IPS-11a (cell line): ENCODE data around the gene SDHC.
"Not testable (repeated sequence)": the region's sequence is repeated elsewhere in the genome, so short reads cannot be mapped to it uniquely, and the experiment has no call there.

Source experiments
- H3K4me3 ChIP-seq: one replicate; pipeline ENCODE4 v1.5.1; 2013; ENCODE audit warnings: low read depth, low read length, control low read depth

SDHC gene

GRCh38 chr1:161381707-161382106 is 67.5 kb downstream of the SDHC start:
- H3K4me3 ChIP-seq, result no peak overlapping the region

DNA sequence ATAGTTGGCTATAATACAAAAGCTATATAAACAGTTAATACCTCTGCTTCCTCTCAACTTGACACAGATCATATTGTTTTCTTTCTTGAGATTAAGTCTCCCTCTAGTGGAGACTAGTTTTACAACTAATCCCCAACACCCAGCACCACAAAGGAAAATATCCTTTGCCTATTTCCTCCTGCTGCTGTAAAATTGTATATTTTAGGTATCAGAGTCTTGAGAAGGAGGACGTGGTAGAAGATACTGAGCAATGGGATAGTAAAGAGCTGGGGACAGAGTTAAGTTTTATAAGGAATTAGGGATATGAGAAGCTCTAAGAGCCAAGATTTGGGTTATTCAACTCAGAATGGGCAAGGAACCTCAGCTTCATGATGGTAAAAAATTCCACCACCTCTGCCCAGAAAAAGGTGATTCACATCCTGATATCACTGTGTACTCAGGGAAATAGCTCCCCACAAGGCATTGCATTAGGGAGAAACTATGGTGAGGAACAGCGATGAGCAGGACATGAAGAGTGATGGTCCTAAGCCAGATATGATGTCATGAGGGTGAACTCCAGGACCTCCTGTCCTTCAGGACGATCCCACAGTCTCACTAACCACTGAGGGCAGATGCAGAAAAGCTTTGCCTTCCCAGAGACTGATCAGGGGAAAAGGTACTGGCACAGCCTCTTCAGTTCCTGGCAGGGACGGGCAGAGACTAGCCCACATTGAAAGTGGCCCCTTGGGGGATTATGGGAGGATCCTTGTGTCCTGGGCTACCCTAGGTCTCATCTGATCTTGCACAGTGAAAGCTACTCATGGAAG is 68.2 kb downstream of the SDHC start:
- H3K4me3 ChIP-seq, result no peak overlapping the region

DNA sequence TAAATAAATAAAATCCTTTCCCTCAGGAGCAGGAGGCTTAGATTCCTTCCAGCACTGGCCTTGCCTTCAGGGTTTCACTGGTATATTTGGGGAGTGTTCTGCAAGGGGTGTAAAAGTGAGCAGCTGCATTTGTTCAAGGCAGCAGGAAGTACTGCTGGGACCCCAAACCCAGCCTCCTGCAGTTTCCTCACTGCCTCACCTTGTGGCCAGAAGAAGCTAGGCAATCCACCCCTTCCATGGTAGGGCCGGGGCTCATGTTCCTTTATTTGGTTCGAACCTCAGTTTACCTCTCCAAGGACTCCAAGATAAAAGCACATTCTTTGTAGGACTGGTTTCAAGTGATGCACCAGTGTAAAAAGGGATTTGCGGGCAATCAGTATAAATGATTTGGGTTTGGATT is 74.5 kb downstream of the SDHC start:
- H3K4me3 ChIP-seq, result no peak overlapping the region

- peak overlapping the region; percentile 96 for H3K4me3 ChIP-seq
Observed at GRCh38 chr1:161389158-161389557, 75.0 kb downstream of the SDHC start.

DNA sequence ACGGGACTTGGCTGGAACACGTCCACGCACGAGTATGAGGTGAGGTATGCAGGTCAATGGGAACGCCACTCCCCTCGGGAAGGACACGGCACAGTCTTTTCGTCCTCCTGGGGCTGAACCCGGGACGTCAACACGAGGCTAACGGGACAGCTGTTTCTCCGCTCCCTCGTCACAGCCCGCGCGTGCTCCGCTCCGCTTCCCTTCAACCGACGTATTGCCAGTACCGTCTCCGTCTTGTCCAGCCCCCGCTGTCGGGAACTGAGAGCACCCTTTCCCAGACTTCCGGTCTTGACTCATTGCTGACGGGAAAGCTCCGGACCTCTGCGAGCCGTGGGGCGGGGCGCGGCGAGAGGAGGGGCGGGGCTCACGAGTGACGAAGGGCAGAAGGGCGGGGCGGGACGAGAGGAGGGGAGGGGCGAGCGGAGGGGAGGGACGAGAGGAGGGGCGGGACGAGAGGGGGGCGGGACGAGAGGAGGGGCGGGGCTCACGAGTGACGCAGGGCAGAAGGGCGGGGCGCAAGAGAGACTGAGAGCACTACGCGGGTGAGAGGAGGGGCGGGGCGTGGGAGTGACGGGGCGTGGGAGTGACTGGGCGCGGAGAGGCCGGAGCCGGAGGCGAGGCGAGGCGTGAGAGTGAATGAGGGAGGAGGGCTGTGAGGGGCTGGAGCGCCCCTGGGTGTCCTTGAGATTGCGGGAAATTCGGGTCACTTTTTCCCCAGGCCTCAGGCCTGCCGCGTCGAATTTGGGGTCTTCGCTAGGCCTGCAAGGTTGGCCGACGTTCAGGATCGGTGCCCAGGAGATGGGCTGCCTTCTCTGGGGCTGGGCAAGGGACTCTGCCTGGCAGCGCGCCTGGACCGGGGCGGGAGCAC is 75.7 kb downstream of the SDHC start:
- H3K4me3 ChIP-seq, result peak overlapping the region; percentile 96

- H3K4me3 ChIP-seq, result peak overlapping the region; percentile 67
Observed at GRCh38 chr1:161390559-161390858, 76.3 kb downstream of the SDHC start.

DNA sequence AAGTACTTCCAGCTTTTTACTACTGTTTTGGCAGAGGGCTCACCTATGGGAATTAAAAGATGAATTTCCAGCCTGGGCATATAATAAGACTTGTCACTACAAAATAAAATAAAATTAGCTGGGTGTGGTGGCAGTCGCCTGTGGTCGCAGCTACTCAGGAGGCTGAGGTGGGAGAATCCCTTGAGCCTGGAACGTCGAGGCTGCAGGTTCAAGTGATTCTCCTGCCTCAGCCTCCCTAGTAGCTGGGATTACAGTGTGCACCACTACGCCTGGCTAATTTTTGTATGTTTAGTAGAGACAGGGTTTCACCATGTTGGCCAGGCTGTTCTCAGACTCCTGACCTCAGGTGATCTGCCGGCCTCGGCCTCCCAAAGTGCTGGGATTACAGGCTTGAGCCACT is 77.0 kb downstream of the SDHC start:
- H3K4me3 ChIP-seq, result not testable (repeated sequence)

- no peak overlapping the region for H3K4me3 ChIP-seq
Observed at GRCh38 chr1:161391611-161392010, 77.4 kb downstream of the SDHC start.

GRCh38 chr1:161393151-161393550 is 79.0 kb downstream of the SDHC start:
- no peak overlapping the region for H3K4me3 ChIP-seq

GRCh38 chr1:161397038-161397437 is 82.9 kb downstream of the SDHC start:
- H3K4me3 ChIP-seq, result not testable (repeated sequence)

DNA sequence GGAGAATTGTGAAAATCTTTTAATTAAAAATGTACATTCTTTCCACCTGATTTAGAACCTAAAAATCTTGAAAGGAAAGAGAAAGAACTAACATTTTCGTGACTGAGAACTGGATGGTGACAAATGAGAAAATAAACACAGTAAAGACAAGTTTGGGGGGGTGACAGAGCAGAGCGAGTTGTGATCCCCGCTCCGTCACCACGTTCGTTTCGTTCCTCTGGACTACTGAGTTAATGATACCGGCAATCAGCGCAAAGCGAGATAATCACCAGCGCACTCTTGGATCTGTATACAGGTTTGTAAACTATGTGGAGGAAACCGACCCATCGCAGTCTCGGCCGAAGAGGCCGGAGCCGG is 84.7 kb downstream of the SDHC start:
- H3K4me3 ChIP-seq, result peak overlapping the region; percentile 92

DNA sequence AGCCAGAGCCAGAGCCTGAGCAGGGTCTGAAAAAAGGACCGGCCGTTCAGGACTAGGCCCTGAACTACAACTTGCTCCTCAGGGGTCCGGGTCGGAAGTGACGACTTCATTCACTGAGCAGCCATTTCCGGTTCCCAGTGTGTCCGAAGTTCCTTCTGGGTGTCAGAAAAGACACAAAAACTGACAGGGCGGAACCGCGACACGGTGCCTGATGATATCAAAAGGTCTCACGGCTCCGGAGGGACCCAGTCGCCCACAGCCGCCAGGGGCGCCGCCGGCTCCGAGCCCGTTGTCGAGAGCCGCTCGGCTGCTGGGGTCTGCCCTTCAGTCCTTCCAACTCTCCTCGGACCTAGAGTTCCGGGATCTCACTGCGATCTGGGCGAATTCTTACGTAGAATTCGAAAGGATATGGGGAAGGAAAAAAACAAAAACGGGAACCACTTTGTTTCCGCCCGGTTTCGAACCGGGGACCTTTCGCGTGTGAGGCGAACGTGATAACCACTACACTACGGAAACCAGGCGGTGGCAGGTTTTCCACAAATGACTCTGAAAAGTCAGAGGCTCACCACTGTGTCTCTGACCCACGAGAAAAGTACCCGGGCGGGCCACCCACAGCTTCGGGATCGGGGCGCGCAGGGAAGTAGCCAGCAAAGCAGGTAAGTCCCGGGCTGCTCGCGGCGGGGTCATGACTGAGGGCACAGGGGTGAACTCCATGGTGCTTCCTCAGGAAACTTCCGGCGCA is 85.2 kb downstream of the SDHC start:
- peak overlapping the region; percentile 92 for H3K4me3 ChIP-seq

- no peak overlapping the region for H3K4me3 ChIP-seq
Observed at GRCh38 chr1:161402446-161402845, 88.3 kb downstream of the SDHC start.

DNA sequence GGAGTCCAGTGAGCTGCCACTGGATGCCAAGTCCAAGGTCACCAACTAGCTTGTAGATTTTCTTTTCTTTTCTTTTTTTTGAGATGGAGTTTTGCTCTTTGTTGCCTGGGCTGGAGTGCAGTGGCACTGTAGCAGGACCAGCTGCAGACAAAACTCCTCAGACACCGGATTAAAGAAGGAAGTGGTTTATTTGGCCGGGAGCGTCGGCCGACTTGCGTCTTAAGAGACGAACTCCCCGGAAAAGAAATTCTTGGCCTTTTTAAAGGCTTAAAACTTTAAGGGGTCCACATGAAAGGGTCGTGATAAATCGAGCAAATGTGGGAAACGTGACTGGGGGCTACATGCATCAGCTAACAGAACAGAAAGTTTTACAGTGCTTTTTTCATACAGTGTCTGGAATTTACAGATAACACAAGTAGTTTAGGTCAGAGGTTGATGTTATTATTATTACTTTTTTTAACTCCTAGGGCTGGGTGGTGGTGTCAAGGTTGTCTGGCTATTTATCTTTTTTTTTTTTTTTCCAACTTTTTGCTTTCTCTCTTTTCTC is 89.9 kb downstream of the SDHC start:
- H3K4me3 ChIP-seq, result no peak overlapping the region

DNA sequence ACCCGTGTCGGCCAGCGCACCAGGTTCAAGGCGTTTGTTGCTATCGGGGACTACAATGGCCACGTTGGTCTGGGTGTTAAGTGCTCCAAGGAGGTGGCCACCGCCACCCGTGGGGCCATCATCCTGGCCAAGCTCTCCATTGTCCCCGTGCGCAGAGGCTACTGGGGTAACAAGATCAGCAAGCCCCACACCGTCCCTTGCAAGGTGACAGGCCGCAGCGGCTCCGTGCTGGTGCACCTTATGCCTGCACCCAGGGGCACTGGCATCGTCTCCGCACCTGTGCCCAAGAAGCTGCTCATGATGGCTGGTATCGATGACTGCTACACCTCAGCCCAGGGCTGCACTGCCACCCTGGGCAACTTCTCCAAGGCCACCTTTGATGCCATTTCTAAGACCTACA is 92.4 kb downstream of the SDHC start:
- H3K4me3 ChIP-seq, result not testable (repeated sequence)

DNA sequence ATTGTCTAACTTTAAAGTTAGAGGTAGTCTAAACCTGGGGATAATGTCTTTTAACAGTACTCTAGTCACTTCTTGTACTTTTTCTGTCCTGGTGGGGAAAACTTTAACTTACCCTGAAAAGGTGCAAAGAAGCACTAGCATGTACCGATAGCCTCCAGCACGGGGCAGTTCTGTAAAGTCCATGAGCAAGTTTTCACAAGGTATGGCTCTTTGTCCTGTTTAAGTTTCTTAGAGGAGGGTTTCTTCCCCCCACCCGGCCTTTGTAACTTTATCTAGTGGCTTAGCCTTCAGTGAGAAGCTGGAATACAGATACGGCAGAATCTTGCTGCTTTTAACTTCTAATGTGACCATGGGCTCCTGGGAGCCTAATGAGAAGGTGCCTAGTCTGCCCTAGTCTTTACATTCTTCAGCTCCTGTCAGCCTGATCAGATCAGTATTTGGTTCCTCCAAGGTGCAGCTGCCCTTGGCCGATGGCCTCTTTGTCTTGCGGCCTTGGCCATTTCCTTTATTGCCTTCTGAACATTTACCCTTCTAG is 93.3 kb downstream of the SDHC start:
- H3K4me3 ChIP-seq, result no peak overlapping the region

- no peak overlapping the region for H3K4me3 ChIP-seq
Observed at GRCh38 chr1:161408429-161409052, 94.4 kb downstream of the SDHC start.

- H3K4me3 ChIP-seq, result not testable (repeated sequence)
Observed at GRCh38 chr1:161409848-161410635, 95.9 kb downstream of the SDHC start.

GRCh38 chr1:161410636-161410970 is 96.4 kb downstream of the SDHC start:
- H3K4me3 ChIP-seq, result not testable (repeated sequence)
